WTC11 (cell line): ENCODE data around the gene SIM2. TPM values are rescaled to one million over a fixed set of nuclear protein-coding genes. Genes with fewer than 3 reads are reported as not detected.
A peak's percentile ranks its signal among the peaks of the same experiment; 100 is the strongest.

Experiments
- ATAC-seq: fragments of 200-7000 bp; cut with Tn5 transposase; 2 replicates; pipeline ENCODE4 v1.10.0; 2021; ENCODE audit warnings: mild to moderate bottlenecking, moderate library complexity
- CTCF ChIA-PET: fragments of 300-600 bp; sonication (Branson Sonifier 250); formaldehyde crosslinking; loops from one replicate; lab custom pipeline; 2021; ENCODE audit warnings: antibody characterized with exemption; lab: Charles Lee
- POLR2A ChIA-PET: fragments of 350-600 bp; sonication (Branson Sonifier 250); formaldehyde crosslinking; loops from one replicate; lab custom pipeline; 2021; ENCODE audit warnings: antibody characterized with exemption; lab: Charles Lee
- DNase-seq: peaks from one replicate; pipeline ENCODE4 v3.0.0; 2021; ENCODE audit warnings: low spot score
- H3K27ac Mint-ChIP-seq: 2 replicates; pipeline ENCODE4 v1.8.0; 2021; ENCODE audit warnings: mixed read lengths
- H3K27me3 Mint-ChIP-seq: 2 replicates; pipeline ENCODE4 v1.8.0; 2021; ENCODE audit warnings: low read depth, mild to moderate bottlenecking, moderate library complexity, mixed read lengths
- H3K36me3 Mint-ChIP-seq: 2 replicates; pipeline ENCODE4 v1.8.0; 2021; ENCODE audit warnings: mixed read lengths
- H3K4me1 Mint-ChIP-seq: 2 replicates; pipeline ENCODE4 v1.8.0; 2022; ENCODE audit warnings: mixed read lengths
- H3K4me3 Mint-ChIP-seq: 2 replicates; pipeline ENCODE4 v1.8.0; 2021; ENCODE audit warnings: mild to moderate bottlenecking, moderate library complexity, mixed read lengths
- H3K9me3 Mint-ChIP-seq: 2 replicates; pipeline ENCODE4 v1.8.0; 2021; ENCODE audit warnings: mixed read lengths
- ATF1 ChIP-seq: sonication (generic); formaldehyde crosslinking; IDR thresholded peaks from 2 replicates; pipeline ENCODE4 v1.8.1; 2023; ENCODE audit warnings: mild to moderate bottlenecking, moderate library complexity, missing genetic modification reagents
- ATF2 ChIP-seq: sonication (generic); formaldehyde crosslinking; IDR thresholded peaks from 2 replicates; pipeline ENCODE4 v1.8.1; 2022; ENCODE audit warnings: low read depth, missing genetic modification reagents, borderline replicate concordance
- ATF3 ChIP-seq: sonication (generic); formaldehyde crosslinking; conservative IDR thresholded peaks from 2 replicates; pipeline ENCODE4 v1.8.1; 2022; ENCODE audit warnings: mild to moderate bottlenecking, missing genetic modification reagents
- CREB1 ChIP-seq: sonication (generic); formaldehyde crosslinking; IDR thresholded peaks from 2 replicates; pipeline ENCODE4 v1.8.0; 2023; ENCODE audit warnings: mild to moderate bottlenecking, missing genetic modification reagents
- CTCF ChIP-seq: fragments of 200-600 bp; IDR thresholded peaks from 2 replicates; pipeline ENCODE4 v1.8.0; 2022; ENCODE audit warnings: antibody characterized with exemption
- E2F5 ChIP-seq: sonication (generic); formaldehyde crosslinking; IDR thresholded peaks from 2 replicates; pipeline ENCODE4 v1.8.1; 2022; ENCODE audit warnings: mild to moderate bottlenecking, moderate library complexity, missing genetic modification reagents
- ETV6 ChIP-seq: sonication (generic); formaldehyde crosslinking; IDR thresholded peaks from 2 replicates; pipeline ENCODE4 v1.8.1; 2022; ENCODE audit warnings: mild to moderate bottlenecking, missing genetic modification reagents
- GTF2I ChIP-seq: fragments of 250-450 bp; sonication (Bioruptor Pico); conservative IDR thresholded peaks from 2 replicates; pipeline ENCODE4 v1.4.0; 2021; ENCODE audit warnings: mild to moderate bottlenecking
- HMGXB4 ChIP-seq: sonication (generic); formaldehyde crosslinking; IDR thresholded peaks from 2 replicates; pipeline ENCODE4 v1.8.1; 2023; ENCODE audit warnings: mild to moderate bottlenecking, moderate library complexity, missing genetic modification reagents
- MAX ChIP-seq: sonication (generic); formaldehyde crosslinking; IDR thresholded peaks from 2 replicates; pipeline ENCODE4 v1.8.0; 2022; ENCODE audit warnings: mild to moderate bottlenecking, missing genetic modification reagents
- MYBL2 ChIP-seq: sonication (generic); formaldehyde crosslinking; IDR thresholded peaks from 2 replicates; pipeline ENCODE4 v1.8.1; 2023; ENCODE audit warnings: mild to moderate bottlenecking, moderate library complexity, missing genetic modification reagents
- NR1H2 ChIP-seq: sonication (generic); formaldehyde crosslinking; IDR thresholded peaks from 2 replicates; pipeline ENCODE4 v1.9.0; 2021; ENCODE audit warnings: mild to moderate bottlenecking, moderate library complexity, missing genetic modification reagents
- NR3C1 ChIP-seq: sonication (generic); formaldehyde crosslinking; conservative IDR thresholded peaks from 2 replicates; pipeline ENCODE4 v1.8.1; 2023; ENCODE audit warnings: low read depth, mild to moderate bottlenecking, missing genetic modification reagents
- RELA ChIP-seq: sonication (generic); formaldehyde crosslinking; IDR thresholded peaks from 2 replicates; pipeline ENCODE4 v1.8.1; 2022; ENCODE audit warnings: missing genetic modification reagents, mild to moderate bottlenecking, borderline replicate concordance
- SP1 ChIP-seq: sonication (generic); formaldehyde crosslinking; conservative IDR thresholded peaks from 2 replicates; pipeline ENCODE4 v1.8.1; 2022; ENCODE audit warnings: missing genetic modification reagents
- TEAD4 ChIP-seq: sonication (generic); formaldehyde crosslinking; IDR thresholded peaks from 2 replicates; pipeline ENCODE4 v1.8.0; 2022; ENCODE audit warnings: mild to moderate bottlenecking, missing genetic modification reagents
- USF1 ChIP-seq: sonication (generic); formaldehyde crosslinking; IDR thresholded peaks from 2 replicates; pipeline ENCODE4 v1.8.0; 2022; ENCODE audit warnings: mild to moderate bottlenecking, missing genetic modification reagents
- ZBTB21 ChIP-seq: sonication (generic); formaldehyde crosslinking; IDR thresholded peaks from 2 replicates; pipeline ENCODE4 v1.8.1; 2023; ENCODE audit warnings: mild to moderate bottlenecking, missing genetic modification reagents, borderline replicate concordance
- ZBTB43 ChIP-seq: sonication (generic); formaldehyde crosslinking; IDR thresholded peaks from 2 replicates; pipeline ENCODE4 v1.8.1; 2023; ENCODE audit warnings: mild to moderate bottlenecking, missing genetic modification reagents
- ZMAT4 ChIP-seq: fragments of 250-450 bp; sonication (Bioruptor Pico); IDR thresholded peaks from 2 replicates; pipeline ENCODE4 v1.9.0; 2021; ENCODE audit warnings: mild to moderate bottlenecking
- ZNF219 ChIP-seq: sonication (generic); formaldehyde crosslinking; IDR thresholded peaks from 2 replicates; pipeline ENCODE4 v1.8.0; 2023; ENCODE audit warnings: missing genetic modification reagents, mild to moderate bottlenecking, borderline replicate concordance
- ZNF281 ChIP-seq: sonication (generic); formaldehyde crosslinking; IDR thresholded peaks from 2 replicates; pipeline ENCODE4 v1.8.0; 2023; ENCODE audit warnings: mild to moderate bottlenecking, missing genetic modification reagents
- ZNF317 ChIP-seq: sonication (generic); formaldehyde crosslinking; IDR thresholded peaks from 2 replicates; pipeline ENCODE4 v1.8.1; 2023; ENCODE audit warnings: low read depth, mild to moderate bottlenecking, moderate library complexity, missing genetic modification reagents, borderline replicate concordance
- total RNA-seq: library from RNA; stranded (reverse); gene quantifications from 3 replicates; pipeline ENCODE4 v1.2.3, GENCODE V29; 2021

Gene SIM2
- total RNA-seq, 1 experiment from 2014 or later: 0.17 TPM

GRCh38 chr21:36788120-36788638 lies 89.3 kb downstream of the SIM2 start (continued):
- TF ChIP-seq CTCF (no peak), RELA (CRISPR knock-in tag) (no peak), ZNF219 (CRISPR knock-in tag) (no peak), ZMAT4 (CRISPR knock-in tag) (no peak), HMGXB4 (CRISPR knock-in tag) (no peak), ATF2 (no peak), ZNF281 (no peak), ZBTB21 (CRISPR knock-in tag) (no peak), NR3C1 (no peak), ZNF317 (CRISPR knock-in tag) (no peak), USF1 (CRISPR knock-in tag) (no peak), SP1 (CRISPR knock-in tag) (no peak)

GRCh38 chr21:36790616-36791015 lies 91.7 kb downstream of the SIM2 start:
- ChIA-PET POLR2A (no interaction called here), CTCF (no interaction called here)
- Mint-ChIP-seq H3K9me3 (no peaks in the 10 kb centered on the region), H3K36me3 (no peaks in the 10 kb centered on the region), H3K27me3 (no peaks in the 10 kb centered on the region), H3K27ac (0 out of 2 replicates have a peak overlapping the region, but pooled peaks have one; percentile 42), H3K4me1 (peaks cover 22% of the 10 kb centered on the region), H3K4me3 (no peak overlapping the region)
- ATAC-seq (no peak), DNase-seq (no peak)
- TF ChIP-seq MAX (CRISPR knock-in tag) (no peak), ETV6 (no peak), GTF2I (CRISPR knock-in tag) (no peak), ZBTB21 (CRISPR knock-in tag) (no peak), NR1H2 (CRISPR knock-in tag) (no peak), ATF1 (CRISPR knock-in tag) (no peak), MYBL2 (CRISPR knock-in tag) (no peak), ATF3 (no peak), E2F5 (CRISPR knock-in tag) (no peak), ATF2 (no peak), CREB1 (CRISPR knock-in tag) (no peak), TEAD4 (CRISPR knock-in tag) (no peak), ZBTB43 (CRISPR knock-in tag) (no peak), ZNF219 (CRISPR knock-in tag) (no peak)
